Measurements from ENCODE around the gene PLA2G6. TPM values are rescaled to one million over a fixed set of nuclear protein-coding genes. Genes with fewer than 3 reads are reported as not detected.
A peak's percentile ranks its signal among the peaks of the same experiment; 100 is the strongest.

The PLA2G6 gene
- total RNA-seq, 3 donors from 2014 or later: 41.1 to 68.1 (median 59.3) TPM

DNA sequence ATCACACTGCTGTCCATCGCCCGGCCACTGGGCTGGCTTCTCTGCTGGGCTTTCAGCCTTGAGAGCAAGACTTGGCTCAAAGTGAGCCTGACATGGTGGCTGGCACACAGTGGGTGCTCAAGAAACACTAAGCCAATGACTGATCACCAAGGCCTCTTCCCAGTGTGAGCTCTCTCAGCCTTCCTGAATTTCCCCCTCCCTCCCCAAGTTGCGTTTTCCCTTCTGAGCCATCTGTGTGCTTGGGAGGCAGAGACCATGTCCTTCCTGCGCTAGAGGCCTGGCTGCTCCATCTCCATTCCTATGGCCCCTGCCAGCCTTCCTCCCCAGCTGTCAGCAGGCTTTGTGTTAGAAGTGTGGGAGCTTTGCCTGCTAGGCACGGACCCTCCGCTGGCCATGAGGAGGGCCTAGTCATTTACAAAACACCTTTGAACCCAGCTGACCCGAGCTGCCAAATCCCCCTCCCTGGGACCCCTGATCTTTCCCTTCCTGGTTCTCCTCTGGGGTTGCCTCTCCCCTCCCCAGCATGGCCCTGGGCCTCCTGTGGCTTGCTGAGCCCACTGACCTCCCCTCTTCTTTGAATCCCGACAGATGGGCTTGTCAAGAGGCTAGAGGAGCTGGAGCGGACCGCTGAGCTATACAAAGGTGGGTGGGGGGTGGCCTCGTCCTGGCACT lies 111.2 kb downstream of the PLA2G6 start:
- H3K4me3 ChIP-seq: no peak overlapping the region
- intact Hi-C loops (cut with DNase I; ENCODE audit: low total_unique reads): no loop called here
- peak overlapping the region in 1 of 2 donors; percentile 22 for H3K27ac ChIP-seq
- no peaks in the 10 kb centered on the region for H3K27me3 ChIP-seq
- no peaks in the 10 kb centered on the region for H3K9me3 ChIP-seq
- no peaks in the 10 kb centered on the region for H3K4me1 ChIP-seq
- peaks cover 13% of the 10 kb centered on the region for H3K36me3 ChIP-seq
- TF ChIP-seq POLR2AphosphoS5 (IDR thresholded peaks at IDR 0.05): no peak
- TF ChIP-seq POLR2A (IDR thresholded peaks at IDR 0.05): no peak
- TF ChIP-seq, protein P1, sequence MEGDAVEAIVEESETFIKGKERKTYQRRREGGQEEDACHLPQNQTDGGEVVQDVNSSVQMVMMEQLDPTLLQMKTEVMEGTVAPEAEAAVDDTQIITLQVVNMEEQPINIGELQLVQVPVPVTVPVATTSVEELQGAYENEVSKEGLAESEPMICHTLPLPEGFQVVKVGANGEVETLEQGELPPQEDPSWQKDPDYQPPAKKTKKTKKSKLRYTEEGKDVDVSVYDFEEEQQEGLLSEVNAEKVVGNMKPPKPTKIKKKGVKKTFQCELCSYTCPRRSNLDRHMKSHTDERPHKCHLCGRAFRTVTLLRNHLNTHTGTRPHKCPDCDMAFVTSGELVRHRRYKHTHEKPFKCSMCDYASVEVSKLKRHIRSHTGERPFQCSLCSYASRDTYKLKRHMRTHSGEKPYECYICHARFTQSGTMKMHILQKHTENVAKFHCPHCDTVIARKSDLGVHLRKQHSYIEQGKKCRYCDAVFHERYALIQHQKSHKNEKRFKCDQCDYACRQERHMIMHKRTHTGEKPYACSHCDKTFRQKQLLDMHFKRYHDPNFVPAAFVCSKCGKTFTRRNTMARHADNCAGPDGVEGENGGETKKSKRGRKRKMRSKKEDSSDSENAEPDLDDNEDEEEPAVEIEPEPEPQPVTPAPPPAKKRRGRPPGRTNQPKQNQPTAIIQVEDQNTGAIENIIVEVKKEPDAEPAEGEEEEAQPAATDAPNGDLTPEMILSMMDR (IDR thresholded peaks at IDR 0.05): no peak
- DNase-seq (ENCODE audit: low spot score in 2 of 2): no peak

DNA sequence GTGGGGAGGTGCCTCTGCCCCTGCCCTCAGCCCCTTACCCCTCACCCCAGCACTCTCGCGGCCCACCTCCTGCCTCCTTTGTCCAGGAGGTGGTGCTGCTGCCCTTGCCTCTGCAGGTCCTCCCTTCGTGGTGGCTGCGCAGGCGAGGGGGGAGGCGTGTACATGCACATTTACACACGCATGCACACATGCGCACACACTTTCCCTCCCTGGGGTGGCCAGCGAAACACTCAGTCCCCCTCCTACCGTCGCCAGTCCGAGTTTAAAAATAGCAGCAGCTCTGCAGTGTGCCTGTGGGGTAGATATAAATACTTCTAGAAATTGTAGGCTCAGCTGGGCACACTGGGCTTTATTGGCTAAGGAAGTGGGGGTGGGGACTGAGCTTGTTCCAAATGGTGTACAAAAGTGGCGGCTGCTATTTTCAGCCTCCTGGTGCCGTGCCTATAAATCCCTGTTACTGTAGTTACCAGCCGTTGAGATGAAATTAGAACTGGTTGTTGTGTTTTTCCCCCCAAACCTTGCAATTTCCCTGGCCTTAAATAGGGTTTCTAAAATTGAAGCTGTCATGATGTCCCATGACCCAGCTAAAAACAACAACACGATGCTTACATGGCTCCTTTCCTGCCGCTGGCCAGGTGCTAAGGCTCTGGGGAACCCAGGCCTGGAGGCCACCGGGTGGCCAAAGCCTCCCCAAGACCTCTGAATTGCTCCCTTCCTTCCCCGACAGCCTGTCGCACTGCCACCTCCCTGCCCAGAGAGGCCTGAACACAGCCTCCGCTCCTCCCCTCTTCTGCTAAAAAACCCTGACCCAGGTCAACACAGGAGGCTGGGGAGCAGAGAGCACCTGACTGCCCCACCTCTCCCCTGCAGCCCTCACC lies 112.0 kb downstream of the PLA2G6 start:
- intact Hi-C loops (cut with DNase I; ENCODE audit: low total_unique reads): no loop called here
- DNase-seq (ENCODE audit: low spot score in 2 of 2): no peak
- Histone ChIP-seq H3K36me3 (peaks cover 18% of the 10 kb centered on the region), H3K27me3 (no peaks in the 10 kb centered on the region), H3K27ac (peak overlapping the region in 1 of 2 donors; percentile 43), H3K9me3 (no peaks in the 10 kb centered on the region), H3K4me1 (no peaks in the 10 kb centered on the region), H3K4me3 (no peak overlapping the region)
- TF ChIP-seq, protein P1 (IDR thresholded peaks at IDR 0.05): no peak
- TF ChIP-seq POLR2AphosphoS5 (IDR thresholded peaks at IDR 0.05) (no peak), POLR2A (IDR thresholded peaks at IDR 0.05) (no peak)

DNA sequence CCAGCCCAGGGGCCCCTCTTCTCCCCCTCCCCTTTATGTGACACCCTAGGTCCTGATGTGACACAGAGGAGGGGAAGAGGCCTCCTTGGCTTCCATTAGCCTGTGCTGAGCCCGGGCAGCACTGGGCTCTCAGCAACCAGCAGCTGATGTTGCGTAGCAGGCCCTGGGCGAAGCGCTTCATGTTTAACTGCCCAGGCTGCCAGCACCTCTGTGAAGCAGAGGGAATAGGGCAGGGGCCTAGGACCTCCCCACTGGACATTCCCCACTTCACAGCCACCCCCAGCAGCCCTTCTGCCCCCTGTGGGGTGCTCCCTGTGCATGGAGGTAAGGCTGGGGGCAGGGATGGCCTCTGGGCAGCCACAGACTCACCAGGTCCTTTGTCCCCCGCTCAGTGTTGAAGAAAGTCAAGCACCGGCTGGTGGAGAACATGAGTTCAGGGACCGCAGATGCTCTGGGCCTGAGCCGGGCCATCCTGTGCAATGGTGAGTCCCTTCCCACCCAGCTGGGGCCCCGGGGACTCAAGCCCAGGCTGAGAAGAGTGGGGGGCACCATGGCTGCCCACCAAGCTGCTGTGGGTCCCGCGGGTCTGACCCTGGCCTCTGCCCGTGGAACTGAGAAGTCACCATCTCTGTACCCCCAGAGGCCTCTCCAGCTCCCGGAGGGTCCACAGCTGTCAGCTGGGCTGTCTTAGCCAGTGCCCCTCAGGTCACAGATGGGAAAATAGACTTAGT lies 112.8 kb downstream of the PLA2G6 start:
- no peak overlapping the region for H3K4me3 ChIP-seq
- H3K36me3 ChIP-seq: peaks cover 14% of the 10 kb centered on the region
- no peaks in the 10 kb centered on the region for H3K9me3 ChIP-seq
- H3K27ac ChIP-seq: peak overlapping the region in 1 of 2 donors; percentile 43
- H3K27me3 ChIP-seq: no peaks in the 10 kb centered on the region
- intact Hi-C loops (cut with DNase I; ENCODE audit: low total_unique reads): no loop called here
- DNase-seq (ENCODE audit: low spot score in 2 of 2): no peak
- no peaks in the 10 kb centered on the region for H3K4me1 ChIP-seq
- TF ChIP-seq, protein P1 (IDR thresholded peaks at IDR 0.05): no peak
- TF ChIP-seq POLR2A (IDR thresholded peaks at IDR 0.05) (no peak), POLR2AphosphoS5 (IDR thresholded peaks at IDR 0.05) (no peak)

DNA sequence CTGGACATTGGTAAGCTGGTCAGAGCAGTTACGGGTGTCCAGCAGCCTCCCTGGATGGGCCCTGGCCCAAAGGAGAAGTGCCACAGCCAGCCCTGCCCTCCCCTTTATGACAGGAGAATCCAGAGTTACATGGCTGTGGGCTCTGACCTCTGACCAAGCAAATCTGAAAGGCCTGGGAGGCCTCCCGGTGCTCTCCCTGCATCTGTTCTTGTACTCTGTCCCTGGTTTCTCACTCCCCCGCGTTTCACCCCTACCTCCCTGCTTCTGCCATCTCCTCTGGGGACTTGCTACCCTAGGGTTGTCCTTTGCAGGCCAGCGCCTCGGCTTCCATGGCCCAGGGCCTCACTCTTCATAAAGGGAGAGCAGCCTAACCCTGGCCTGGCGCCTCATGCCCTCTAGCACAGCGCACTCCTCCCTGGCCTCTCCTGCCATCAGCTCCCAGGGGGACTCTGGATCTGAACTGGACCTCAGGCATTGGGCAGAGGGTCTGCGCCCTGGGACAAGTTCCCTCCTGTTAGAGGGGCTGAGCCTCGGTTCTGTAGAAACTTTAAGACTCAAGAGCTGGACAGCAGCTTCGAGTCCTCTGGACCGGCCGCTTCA lies 113.8 kb downstream of the PLA2G6 start:
- Histone ChIP-seq H3K36me3 (peaks cover 14% of the 10 kb centered on the region), H3K27ac (peak overlapping the region in 1 of 2 donors; percentile 32), H3K27me3 (no peaks in the 10 kb centered on the region), H3K4me3 (no peak overlapping the region), H3K4me1 (no peaks in the 10 kb centered on the region), H3K9me3 (no peaks in the 10 kb centered on the region)
- no peak for TF ChIP-seq POLR2A (IDR thresholded peaks at IDR 0.05)
- TF ChIP-seq POLR2AphosphoS5 (IDR thresholded peaks at IDR 0.05): no peak
- TF ChIP-seq, protein P1 (IDR thresholded peaks at IDR 0.05): no peak
- intact Hi-C loops (cut with DNase I; ENCODE audit: low total_unique reads): no loop called here
- DNase-seq (ENCODE audit: low spot score in 2 of 2): no peak

All from breast epithelium (tissue), 4 donors.